Activated CD8-positive, alpha-beta memory T cell treated with anti-CD3 and anti-CD28 coated beads, Interleukin-2, amount 50 U/mL, for 1 hour (primary cell): ENCODE results near the gene ZNF513.

Experiments
- DNase-seq: peaks from one replicate; pipeline ENCODE4 v3.0.0-alpha.2; 2020; ENCODE audit errors: extremely low read depth

The ZNF513 gene

DNA sequence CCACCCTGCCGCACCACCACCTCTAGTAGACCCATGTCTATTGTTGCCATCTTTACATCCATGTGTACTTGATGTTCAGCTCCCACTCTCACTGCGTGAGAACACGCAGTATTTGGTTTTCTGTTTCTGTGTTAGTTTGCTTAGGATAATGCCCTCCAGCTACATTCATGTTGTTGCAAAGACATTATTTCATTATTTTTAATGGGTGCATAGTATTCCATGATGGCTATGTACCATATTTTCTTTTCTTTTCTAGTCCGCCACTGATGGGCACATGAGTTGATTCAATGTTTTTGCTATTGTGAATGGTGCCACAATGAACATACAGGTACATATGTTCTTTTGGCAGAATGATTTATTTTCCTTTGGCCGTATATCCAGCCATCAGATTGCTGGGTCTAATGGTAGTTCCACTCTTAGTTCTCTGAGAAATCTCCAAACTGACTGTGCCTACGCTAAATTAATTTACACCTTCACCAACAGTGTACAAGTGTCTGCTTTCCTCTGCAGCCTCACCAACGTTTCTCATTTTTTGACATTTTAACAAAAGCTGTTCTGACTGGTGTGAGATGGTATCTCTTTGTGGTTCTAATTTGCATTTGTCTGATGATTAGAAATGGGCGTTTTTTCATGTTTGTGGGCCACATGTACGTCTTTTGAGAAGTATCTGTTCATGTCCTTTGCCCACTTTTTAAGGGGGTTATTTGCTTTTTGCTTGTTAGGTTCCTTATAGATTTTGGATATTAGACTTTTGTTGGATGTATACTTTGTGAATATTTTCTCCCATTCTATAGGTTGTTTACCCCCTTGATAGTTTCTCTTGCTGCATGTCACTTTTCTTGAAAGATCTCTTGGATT, 10.5 kb upstream of the ZNF513 start:
- no peak for DNase-seq

DNA sequence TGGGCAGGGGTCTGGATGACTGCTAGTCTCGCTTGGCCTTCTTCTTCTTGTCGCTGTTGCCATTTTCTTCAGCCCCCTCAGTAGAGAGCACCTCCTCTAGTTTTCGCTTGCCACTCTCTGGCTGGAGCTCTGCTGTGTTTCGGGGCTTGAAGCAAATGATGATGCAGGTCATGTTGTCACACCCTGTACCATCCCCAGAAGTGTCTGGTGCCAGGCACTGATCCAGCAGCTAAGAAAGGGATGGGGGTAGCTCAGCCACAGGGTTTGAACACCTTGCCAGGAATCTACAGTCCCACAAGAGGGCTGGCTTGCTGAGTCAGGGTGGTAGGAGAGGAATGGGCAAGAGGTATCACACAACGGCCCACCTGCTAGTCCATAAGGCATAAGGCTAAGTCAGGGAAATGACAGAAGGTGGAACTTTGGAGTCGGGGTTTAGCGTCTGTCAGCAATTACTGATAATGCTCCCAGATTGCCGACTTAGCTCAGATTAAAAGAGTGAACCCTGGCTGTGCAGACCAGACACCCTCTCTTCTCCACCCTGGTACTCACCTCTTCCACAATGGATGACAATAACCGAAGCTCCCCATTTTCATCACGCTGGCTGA, 1.1 kb upstream of the ZNF513 start:
- no peak for DNase-seq

DNA sequence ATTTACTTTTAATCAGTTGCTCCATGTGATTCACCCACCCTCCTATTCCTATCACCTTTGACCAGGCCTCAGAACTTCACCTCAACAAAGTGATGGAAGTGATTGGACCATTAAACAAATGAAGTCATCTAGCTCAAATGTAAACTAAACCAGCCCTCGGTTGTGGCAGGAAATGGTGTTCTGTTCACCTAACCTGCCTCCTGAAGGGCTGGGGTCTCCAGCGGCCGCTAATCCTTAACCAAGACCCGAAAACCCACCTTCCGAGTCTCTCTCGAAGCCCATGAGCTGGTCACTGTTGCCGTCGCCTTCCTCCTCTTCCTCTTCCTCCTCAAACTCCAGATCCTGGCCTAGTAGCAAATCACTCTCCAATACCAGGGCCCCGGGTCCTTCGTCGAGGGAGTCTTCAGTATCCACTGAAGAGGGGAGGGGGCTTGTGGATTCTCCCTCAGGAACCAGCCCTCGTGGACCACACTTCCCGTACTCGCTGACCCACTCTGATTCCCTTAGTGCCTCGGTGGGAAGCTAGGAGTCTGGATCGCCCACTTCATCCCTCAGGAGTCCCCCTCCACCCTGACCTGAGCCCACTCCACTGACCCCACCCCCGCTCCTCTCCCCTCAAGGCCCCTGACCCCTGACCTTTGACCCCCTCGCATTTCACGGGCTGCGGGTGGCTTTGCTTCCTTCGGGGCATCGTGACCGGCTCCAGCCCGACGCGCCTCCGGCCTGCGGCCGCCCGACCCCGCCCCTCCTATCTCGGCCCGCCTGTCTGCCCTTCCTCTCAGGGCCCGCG, 503 bp downstream of the ZNF513 start:
- no peak for DNase-seq

DNA sequence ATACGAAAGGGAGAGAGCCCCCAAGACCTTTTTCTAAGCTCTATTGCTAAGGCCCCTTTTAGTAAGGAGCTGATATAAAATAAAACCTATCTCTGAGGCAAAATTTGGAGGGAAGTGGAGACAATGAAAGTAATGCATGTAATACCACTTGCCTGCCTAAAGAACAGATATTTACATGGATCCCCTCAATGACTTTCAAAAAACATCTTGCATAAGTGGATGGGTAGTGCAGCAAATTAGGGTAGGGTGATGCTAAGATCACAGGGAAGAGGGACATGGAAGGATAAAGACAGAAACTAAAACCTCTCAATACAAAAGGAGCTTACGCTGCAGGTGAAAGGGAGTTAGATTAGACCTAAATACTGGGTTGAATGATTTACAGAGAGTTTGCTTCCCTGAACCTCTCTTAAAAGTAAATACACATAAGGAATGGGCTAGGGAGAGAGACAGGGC, 1.1 kb downstream of the ZNF513 start:
- DNase-seq: no peak

DNA sequence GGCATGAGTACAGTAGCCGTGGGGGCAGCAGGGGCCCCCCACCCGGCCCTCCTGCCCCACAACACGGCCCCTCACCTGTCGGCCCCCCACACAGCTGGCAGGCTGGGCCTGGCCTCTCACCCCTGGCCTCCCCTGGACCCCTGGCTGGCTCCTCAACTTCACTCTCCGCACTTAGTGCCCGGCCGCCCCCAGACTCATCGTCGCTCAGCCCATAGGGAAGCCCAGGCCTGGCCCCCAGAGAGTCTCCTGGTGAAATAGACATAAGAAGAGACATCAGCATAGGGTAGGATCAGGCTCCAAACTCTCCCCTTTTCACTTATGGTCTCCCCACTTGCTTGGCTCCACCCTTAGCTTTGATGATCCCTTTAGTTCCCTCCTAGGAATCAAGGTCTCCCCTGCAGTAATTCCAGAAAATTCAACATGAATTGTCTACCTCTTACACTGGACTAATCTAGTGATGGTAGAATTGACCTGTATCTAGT, 1.7 kb downstream of the ZNF513 start:
- DNase-seq: no peak

DNA sequence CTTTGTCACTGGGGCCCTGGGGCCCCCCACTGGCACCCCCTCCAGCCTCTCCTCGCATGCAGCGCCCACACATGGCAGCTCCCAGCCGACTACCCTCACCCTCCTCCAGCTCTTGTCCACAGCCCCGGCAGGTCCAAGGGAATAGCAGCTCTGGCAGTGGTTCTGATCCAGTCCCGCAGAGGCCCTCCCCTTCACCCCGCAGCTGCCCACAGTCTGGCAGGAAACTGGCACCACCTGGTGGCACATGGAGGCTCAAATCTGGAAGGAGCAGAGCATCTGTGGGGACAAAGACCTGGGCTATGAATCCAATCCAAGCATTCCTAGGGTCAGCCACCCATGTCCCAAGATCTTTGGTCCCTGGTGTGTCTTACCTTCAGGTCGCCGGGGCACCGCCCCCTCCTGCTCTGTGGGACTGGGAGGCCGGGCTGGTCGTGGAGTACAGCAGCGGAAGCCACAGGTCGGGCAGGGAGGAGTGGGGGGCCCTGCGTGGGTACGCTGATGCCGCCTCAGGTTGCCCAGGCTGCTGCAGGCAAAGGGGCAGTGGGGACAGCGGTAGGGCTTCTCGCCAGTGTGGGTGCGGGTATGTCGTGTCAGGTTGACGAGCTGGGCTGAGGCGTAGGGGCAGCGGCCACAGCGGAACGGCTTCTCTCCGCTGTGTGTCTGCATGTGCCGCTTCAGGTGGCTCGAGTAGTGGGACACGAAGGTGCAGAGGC, 2.3 kb downstream of the ZNF513 start:
- no peak for DNase-seq

DNA sequence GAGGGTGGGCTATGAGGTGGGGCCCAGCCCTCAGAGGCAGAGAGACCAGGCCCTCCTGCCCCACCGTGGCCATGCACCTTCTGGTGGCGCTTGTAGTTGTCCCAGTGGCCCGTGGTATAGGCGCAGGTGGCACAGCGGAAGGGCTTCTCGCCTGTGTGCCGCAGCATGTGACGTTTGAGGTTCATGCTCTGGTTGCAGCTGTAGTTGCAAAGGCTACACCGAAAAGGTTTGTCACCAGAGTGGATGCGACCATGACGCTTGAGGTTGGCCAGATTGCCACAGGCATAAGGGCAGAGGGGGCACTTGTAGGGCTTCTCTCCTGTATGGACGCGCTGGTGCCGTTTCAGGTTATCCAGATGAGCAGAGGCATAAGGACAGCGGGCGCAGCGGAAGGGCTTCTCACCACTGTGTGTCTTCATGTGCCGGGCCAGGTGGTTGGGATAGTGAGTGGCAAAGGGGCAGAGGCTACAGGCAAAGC, 2.9 kb downstream of the ZNF513 start:
- DNase-seq: no peak

DNA sequence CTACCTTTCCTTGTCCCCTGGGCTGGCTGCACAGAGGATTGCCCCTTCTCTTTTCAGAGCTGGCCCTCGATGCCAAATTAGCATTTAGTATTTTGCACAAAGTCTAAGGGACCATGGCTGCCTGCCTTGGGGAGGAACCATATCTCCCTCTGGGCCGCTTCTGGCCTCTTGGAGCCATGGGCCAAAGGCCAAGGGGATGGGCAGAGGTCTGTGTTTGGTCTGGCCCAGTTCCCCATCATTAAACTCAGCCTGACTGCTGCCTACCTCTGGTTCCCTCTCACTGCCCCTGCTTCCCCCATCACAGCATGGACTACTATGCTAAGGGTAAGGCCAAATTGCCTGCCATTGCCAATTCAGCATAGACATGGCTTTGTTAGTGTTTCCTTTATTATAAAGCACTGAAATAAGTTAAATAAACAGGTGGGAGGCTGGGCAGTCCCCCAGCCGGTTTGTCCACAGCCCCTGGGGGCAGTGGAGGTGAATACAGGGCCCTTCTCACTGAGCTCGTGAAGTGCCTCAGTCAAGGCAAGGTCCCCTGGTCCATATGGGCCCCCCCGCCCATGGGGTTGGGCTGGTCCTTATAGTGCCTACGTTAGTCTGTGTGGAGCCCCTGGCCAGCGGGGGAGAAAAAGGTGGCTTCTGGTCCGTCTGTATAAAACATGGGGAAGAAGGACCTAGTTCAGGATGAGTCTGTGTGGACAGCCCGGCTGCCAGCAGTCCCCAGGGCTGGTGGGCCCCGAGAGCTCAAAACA, 3.5 kb downstream of the ZNF513 start:
- no peak for DNase-seq

DNA sequence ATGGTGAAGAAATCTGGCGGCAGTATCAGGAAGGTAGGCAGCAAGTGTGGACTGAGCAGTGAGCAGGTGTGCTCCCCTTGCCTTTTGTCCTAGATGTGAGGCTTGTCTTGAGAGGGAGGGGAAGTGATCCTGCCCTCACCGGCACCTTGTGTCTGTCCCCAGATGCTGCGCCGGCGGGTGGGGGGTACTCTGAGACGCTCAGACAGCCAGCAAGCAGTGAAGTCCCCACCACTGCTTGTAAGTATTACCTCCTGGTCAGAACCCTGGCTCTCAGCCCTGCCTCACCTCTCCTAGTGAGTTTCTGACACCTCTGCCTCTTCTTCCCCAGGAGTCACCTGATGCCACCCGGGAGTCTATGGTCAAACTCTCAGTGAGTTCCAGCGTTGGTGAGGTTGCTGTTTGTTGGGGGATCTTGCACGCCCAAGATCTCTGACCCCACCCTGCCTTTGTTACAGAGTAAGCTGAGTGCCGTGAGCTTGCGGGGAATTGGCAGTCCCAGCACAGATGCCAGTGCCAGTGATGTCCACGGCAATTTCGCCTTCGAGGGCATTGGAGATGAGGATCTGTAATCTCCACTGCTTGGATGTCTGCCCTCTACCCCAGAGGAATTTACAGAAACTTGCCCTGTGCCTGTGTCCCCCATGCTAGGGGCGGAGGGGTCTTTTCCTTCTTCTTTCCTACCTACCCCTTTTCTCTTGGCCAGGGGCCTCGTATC, 4.2 kb downstream of the ZNF513 start:
- no peak for DNase-seq

DNA sequence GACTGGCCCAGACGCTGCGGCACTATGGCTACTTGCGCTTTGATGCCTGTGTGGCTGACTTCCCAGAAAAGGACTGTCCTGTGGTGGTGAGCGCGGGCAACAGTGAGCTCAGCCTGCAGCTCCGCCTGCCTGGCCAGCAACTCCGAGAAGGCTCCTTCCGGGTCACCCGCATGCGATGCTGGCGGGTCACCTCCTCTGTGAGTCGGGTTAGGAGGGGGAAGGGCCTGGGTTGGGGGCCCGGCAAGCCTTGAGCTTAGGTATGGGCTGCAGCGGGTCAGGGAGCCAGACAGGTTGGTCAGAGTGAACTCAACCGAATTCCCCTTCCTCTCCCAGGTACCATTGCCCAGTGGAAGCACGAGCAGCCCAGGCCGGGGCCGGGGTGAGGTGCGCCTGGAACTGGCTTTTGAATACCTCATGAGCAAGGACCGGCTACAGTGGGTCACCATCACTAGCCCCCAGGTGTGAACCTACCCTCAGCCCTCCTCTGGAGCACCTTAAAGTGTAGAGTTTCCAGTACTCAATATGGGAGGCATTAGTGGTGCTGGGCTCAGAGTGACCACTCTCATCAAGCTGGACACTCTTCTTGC, 4.9 kb downstream of the ZNF513 start:
- no peak for DNase-seq

DNA sequence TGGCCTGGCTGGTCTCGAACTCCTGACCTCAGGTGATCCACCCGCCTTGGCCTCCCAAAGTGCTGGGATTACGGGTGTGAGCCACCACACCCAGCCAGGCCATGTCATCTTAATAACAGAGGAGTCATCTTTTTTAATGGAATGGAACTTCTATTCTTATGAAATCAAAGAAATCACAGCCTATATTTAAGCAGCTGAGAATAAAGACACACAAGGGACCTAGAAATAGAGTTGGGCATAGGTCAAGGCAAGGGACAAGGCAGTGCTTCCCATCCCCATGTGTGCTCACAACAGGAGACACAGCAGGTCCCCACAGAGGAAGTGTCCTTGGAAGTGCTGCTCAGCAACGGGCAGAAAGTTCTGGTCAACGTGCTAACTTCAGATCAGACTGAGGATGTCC, 7.0 kb downstream of the ZNF513 start:
- no peak for DNase-seq

DNA sequence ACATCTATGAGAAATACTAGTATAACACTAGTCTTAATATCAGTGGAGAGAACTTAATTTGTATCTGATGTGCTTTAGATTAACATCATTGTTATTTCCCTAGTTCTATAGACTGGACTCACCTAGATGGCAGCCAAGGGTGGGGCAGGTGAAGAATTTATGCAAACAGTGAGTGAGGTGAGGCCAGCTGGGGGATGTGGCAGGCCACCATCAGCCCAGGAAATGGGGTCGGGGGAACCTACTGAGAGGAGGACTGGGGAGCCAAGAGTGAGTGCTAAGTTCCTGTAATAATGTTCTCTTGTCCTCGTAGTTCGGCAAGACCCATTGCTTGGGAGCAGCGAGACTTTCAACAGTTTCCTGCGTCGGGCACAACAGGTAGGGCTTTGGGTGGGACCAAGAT, 7.6 kb downstream of the ZNF513 start:
- DNase-seq: no peak

DNA sequence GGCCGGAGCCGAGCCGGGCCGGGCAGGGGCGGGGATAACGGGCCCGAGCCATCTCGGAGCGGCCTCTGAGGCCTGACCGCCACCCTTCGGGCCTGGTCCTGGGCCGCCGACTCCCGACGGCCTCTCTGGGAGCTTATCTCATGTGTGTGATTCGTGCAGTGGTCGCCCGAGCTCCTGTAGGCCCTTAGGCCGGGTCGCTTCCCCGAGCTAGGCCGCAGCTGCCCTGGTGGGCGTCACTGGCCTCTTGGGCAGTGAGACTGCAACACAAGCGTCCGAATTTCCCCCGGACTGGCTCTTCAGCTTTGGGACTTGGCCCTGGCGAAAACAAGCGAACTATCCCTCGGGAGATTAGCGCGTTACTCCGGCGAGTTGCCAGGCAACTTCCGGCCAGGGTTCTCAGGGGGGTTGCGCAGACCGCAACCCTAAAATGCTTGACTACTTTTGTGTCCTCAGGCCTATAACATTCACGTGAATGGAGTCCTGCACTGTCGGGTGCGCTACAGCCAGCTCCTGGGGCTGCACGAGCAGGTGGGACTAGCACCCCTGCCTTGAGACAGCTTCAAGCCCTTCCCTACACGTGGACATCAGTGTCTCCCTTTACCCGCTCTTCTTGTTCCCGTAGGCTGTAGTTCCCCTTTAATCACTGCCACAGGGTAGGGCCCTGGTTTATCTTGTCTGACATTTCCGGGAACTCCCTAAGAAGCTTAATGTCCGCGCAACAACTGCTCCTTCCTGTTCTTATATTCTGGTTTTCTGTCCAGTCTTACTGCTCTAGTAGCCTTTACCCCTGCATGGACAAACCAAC, 9.5 kb downstream of the ZNF513 start:
- DNase-seq: no peak

DNA sequence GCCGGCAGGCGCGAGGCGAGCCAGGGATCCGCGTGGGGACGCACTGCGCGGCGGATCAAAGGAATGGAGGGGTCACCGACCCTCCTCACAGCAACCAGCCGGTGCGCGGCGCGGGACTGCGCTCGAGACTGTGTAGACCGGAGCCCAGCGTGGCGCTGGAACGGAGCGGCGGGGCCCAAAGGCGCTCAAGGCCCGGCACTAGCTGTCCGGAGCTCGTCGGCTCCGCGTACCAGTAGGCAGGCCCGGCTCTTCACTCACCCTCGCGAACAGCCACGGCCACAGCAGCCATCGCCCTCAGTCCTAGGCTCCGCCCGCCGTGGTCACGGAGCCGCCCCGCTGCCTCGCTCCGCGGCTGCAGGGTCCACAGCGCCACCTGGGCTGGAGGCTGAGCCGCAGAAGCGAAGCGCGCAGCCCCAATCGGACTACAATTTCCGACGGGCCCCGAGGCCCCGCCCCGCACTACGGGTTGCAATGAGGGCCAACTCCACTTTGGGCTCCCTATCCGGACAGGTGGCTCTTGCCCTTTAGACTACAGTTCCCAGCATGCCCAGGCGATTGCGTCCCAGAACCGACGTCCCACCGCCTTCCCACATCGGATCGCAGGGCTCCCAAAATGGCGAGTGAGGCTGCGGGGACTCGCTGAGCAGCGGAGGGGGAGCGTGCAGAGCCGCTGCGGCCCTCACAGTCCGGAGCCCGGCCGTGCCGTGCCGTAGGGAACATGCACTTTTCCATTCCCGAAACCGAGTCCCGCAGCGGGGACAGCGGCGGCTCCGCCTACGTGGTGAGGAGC, 10.3 kb downstream of the ZNF513 start, which contains the start of the genes EIF2B4 and SNX17:
Gene EIF2B4 (minus strand): TSS at position 313 of the 790 bp plus-strand sequence. CDS start 24 bp downstream, at position 289.
Gene SNX17 (plus strand): TSS at position 591 of the 790 bp plus-strand sequence. CDS start 128 bp downstream, at position 719.
- peak; percentile 96 for DNase-seq

DNA sequence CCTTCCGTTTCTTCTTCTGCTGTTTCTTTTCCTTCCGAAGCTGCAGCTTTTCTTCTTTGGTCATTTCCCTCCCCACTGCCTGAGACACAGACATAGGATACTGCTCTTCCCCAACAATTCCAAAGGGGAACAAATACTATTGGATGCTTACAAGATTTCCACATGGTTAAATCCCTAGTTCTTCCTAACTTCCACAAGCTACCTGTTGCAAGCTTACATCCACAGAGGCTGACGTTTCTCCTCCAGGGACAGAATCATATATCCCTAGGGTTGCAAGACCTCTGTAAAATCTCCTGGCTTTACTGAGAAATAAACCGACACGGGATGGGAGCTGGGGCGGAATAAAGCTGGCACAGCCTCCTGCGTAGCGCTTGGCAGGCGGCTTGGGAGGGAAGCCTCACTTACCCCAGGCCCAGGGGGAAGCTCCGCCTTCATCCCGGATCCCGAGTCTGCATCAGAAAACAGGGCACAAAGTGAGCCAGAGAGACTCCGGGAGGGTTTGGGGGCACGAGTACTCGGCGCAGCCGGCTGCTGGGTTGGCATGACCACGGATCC, 11.0 kb downstream of the ZNF513 start:
- no peak for DNase-seq

DNA sequence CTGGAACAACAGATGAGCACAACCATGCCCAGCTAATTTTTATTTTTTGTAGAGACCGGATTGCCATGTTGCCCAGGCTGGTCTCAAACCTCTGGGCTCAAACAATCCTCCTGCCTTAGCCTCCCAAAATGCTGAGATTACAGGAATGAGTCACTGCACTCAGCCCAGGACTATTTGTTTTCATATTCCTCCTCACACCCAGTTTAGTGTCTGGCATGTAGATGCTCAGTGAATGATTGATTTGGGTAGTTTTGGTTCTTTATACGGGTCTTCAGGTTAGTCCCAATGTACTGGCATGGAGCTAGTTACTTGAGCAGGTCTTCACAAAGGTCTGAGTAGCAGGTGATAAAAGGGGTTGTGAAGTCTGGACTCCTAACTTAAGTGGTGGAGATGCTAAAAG, 16.6 kb downstream of the ZNF513 start:
- DNase-seq: no peak

DNA sequence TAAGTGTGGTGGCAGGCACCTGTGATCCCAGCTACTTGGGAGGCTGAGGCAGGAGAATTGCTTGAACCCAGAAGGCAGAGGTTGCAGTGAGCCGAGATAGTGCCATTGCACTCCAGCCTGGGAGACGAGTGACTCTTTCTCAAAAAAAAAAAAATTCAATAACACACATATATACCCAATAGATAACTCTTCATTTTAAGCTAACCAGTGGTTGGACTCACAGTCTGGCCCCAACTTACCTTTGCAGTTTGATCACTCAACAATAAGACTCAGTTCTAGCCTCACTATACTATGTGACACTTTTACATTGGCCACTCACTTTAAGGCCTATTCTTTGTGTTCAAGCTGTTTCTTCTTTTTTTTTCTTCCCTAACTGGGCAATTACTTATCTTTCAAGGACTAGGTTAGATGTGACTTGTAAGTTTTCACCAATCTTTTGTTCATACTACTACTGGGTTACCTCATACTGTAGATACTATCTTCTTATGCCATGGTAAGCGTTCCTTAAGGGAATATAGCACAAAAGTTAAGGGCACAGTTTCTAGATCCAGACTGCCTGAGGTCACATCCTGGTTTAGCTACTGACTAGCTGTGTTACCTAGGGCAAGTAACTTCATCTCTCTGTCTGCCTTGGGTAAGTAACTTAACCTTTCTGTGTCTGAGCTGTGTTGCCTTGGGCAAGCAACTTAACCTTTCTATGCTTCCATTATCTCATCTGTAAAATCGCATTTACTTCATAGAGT, 17.7 kb downstream of the ZNF513 start:
- no peak for DNase-seq
